ENCODE measurements around the gene ADAMTS17. TPM values are rescaled to one million over a fixed set of nuclear protein-coding genes. Genes with fewer than 3 reads are reported as not detected.

ADAMTS17 gene
- polyA plus RNA-seq, 3 donors: 2.2 to 3.1 (median 2.5) TPM

GRCh38 chr15:100034191-100034590, 307.6 kb downstream of the ADAMTS17 start:
- DNase-seq (ENCODE audit: extremely low read depth in 1 of 11, low read depth in 9 of 11, low spot score in 4 of 11): no peak

- DNase-seq (ENCODE audit: extremely low read depth in 1 of 11, low read depth in 9 of 11, low spot score in 4 of 11): no peak
These were observed 308.5 kb downstream of the ADAMTS17 start for GRCh38 chr15:100033140-100033857.

- no peak for DNase-seq (ENCODE audit: extremely low read depth in 1 of 11, low read depth in 9 of 11, low spot score in 4 of 11)
These were observed 309.3 kb downstream of the ADAMTS17 start for GRCh38 chr15:100032358-100033085.

- DNase-seq (ENCODE audit: extremely low read depth in 1 of 11, low read depth in 9 of 11, low spot score in 4 of 11): no peak
These were observed 310.0 kb downstream of the ADAMTS17 start for GRCh38 chr15:100031665-100032357.

- DNase-seq (ENCODE audit: extremely low read depth in 1 of 11, low read depth in 9 of 11, low spot score in 4 of 11): no peak
These were observed 311.1 kb downstream of the ADAMTS17 start for GRCh38 chr15:100030586-100031229.

- DNase-seq (ENCODE audit: extremely low read depth in 1 of 11, low read depth in 9 of 11, low spot score in 4 of 11): no peak
These were observed 311.8 kb downstream of the ADAMTS17 start for GRCh38 chr15:100029868-100030479.

- no peak for DNase-seq (ENCODE audit: extremely low read depth in 1 of 11, low read depth in 9 of 11, low spot score in 4 of 11)
These were observed 312.7 kb downstream of the ADAMTS17 start for GRCh38 chr15:100029045-100029444.

- DNase-seq (ENCODE audit: extremely low read depth in 1 of 11, low read depth in 9 of 11, low spot score in 4 of 11): no peak
These were observed 315.7 kb downstream of the ADAMTS17 start for GRCh38 chr15:100026041-100026440.

GRCh38 chr15:100022806-100023205, 319.0 kb downstream of the ADAMTS17 start:
- no peak for DNase-seq (ENCODE audit: extremely low read depth in 1 of 11, low read depth in 9 of 11, low spot score in 4 of 11)

GRCh38 chr15:100022391-100022790, 319.4 kb downstream of the ADAMTS17 start:
- DNase-seq (ENCODE audit: extremely low read depth in 1 of 11, low read depth in 9 of 11, low spot score in 4 of 11): no peak

- DNase-seq (ENCODE audit: extremely low read depth in 1 of 11, low read depth in 9 of 11, low spot score in 4 of 11): no peak
These were observed 320.1 kb downstream of the ADAMTS17 start for GRCh38 chr15:100021653-100022052.

- no peak for DNase-seq (ENCODE audit: extremely low read depth in 1 of 11, low read depth in 9 of 11, low spot score in 4 of 11)
These were observed 321.2 kb downstream of the ADAMTS17 start for GRCh38 chr15:100020614-100021013.

- DNase-seq (ENCODE audit: extremely low read depth in 1 of 11, low read depth in 9 of 11, low spot score in 4 of 11): no peak
These were observed 321.6 kb downstream of the ADAMTS17 start for GRCh38 chr15:100020189-100020588.

- no peak for DNase-seq (ENCODE audit: extremely low read depth in 1 of 11, low read depth in 9 of 11, low spot score in 4 of 11)
These were observed 322.2 kb downstream of the ADAMTS17 start for GRCh38 chr15:100019601-100020000.

- no peak for DNase-seq (ENCODE audit: extremely low read depth in 1 of 11, low read depth in 9 of 11, low spot score in 4 of 11)
These were observed 323.6 kb downstream of the ADAMTS17 start for GRCh38 chr15:100018191-100018590.

GRCh38 chr15:100017140-100017539, 324.6 kb downstream of the ADAMTS17 start:
- no peak for DNase-seq (ENCODE audit: extremely low read depth in 1 of 11, low read depth in 9 of 11, low spot score in 4 of 11)

- no peak for DNase-seq (ENCODE audit: extremely low read depth in 1 of 11, low read depth in 9 of 11, low spot score in 4 of 11)
These were observed 325.1 kb downstream of the ADAMTS17 start for GRCh38 chr15:100016632-100017031.

GRCh38 chr15:100011235-100011634, 330.5 kb downstream of the ADAMTS17 start:
- no peak for DNase-seq (ENCODE audit: extremely low read depth in 1 of 11, low read depth in 9 of 11, low spot score in 4 of 11)

GRCh38 chr15:100009372-100009771, 332.4 kb downstream of the ADAMTS17 start:
- DNase-seq (ENCODE audit: extremely low read depth in 1 of 11, low read depth in 9 of 11, low spot score in 4 of 11): no peak
